ENCODE data around the gene TSHZ2. TPM values are rescaled to one million over a fixed set of nuclear protein-coding genes. Genes with fewer than 3 reads are reported as not detected.

Gene TSHZ2
- total RNA-seq, 1 experiment from 2014 or later, result 0.07 TPM

GRCh38 chr20:53179749-53180148 lies 207.6 kb downstream of the TSHZ2 start:
- no peak overlapping the region for H2BK12ac ChIP-seq (ENCODE audit: insufficient read length, low read depth, low read length)
- no peak overlapping the region for H2AFZ ChIP-seq (ENCODE audit: low read length)
- H3T11ph ChIP-seq (ENCODE audit: low read length), result no peak overlapping the region
- no peak overlapping the region for H3K14ac ChIP-seq (ENCODE audit: insufficient read depth, low read length)
- H3K4me1 ChIP-seq (ENCODE audit: insufficient read depth, low read length), result no peaks in the 10 kb centered on the region
- no peaks in the 10 kb centered on the region for H4K20me1 ChIP-seq (ENCODE audit: control insufficient read depth, insufficient read depth, insufficient read length)
- no peaks in the 10 kb centered on the region; the same call in none of the 2 replicates for H3K27me3 Mint-ChIP-seq (ENCODE audit: low read depth)
- H3K18ac ChIP-seq (ENCODE audit: insufficient read length, low read depth, low read length), result no peak overlapping the region
- no peak for TF ChIP-seq CTCF (conservative IDR thresholded peaks at IDR 0.05)
- H3K4me2 ChIP-seq (ENCODE audit: insufficient read depth, insufficient read length, low read length), result no peak overlapping the region
- no peak overlapping the region for H4K8ac ChIP-seq (replicated peaks; ENCODE audit: insufficient read length, low read depth, low read length)
- H2BK20ac ChIP-seq (ENCODE audit: low read depth, low read length, poor library complexity, severe bottlenecking), result no peak overlapping the region
- H3K79me1 ChIP-seq (ENCODE audit: insufficient read depth, low read depth, low read length, poor library complexity, severe bottlenecking), result no peaks in the 10 kb centered on the region
- H2BK15ac ChIP-seq (ENCODE audit: low read depth, low read length), result no peak overlapping the region
- no peak overlapping the region for H2BK120ac ChIP-seq (ENCODE audit: low read depth, low read length, poor library complexity, severe bottlenecking)
- no peak overlapping the region for H4K91ac ChIP-seq (ENCODE audit: insufficient read length, low read depth, low read length)
- no peaks in the 10 kb centered on the region for H3K9me3 Mint-ChIP-seq
- H3K27me3 ChIP-seq (ENCODE audit: insufficient read depth, low read length), result no peaks in the 10 kb centered on the region
- H3K4me3 Mint-ChIP-seq, result no peak overlapping the region
- no peak overlapping the region for H2BK5ac ChIP-seq (ENCODE audit: insufficient read length, low read length)
- H3K27ac Mint-ChIP-seq, result no peak overlapping the region
- WGBS (ENCODE audit: extremely low coverage, insufficient read length, low lambda C conversion rate), result no CpG with 5 or more reads among the region's 10 CpGs
- no peak overlapping the region for H3K56ac ChIP-seq (ENCODE audit: insufficient read length, low read depth, low read length)
- no peak overlapping the region for H2AK5ac ChIP-seq (ENCODE audit: insufficient read length, low read length)
- no peaks in the 10 kb centered on the region for H3K9me3 ChIP-seq (ENCODE audit: control insufficient read depth, low read depth, low read length)
- H3K27ac ChIP-seq (ENCODE audit: insufficient read length, low read depth, low read length), result no peak overlapping the region
- H3K23ac ChIP-seq (ENCODE audit: insufficient read length, low read depth, low read length), result no peak overlapping the region
- H4K5ac ChIP-seq (ENCODE audit: insufficient read length, low read depth, low read length), result no peak overlapping the region
- H3K9ac ChIP-seq (ENCODE audit: extremely low read depth, insufficient read length, low read length), result no peak overlapping the region
- no peak overlapping the region for H3K4ac ChIP-seq (ENCODE audit: low read depth, low read length)
- DNase-seq, result no peak
- H3K4me1 Mint-ChIP-seq, result peaks cover 11 to 12% of the 10 kb centered on the region in 2 experiments
- H3K23me2 ChIP-seq (ENCODE audit: insufficient read length, low read depth, low read length, poor library complexity, severe bottlenecking), result no peaks in the 10 kb centered on the region
- no peaks in the 10 kb centered on the region for H3K36me3 Mint-ChIP-seq (ENCODE audit: insufficient read depth in 1 of 3, low read depth in 3 of 3)
- no peaks in the 10 kb centered on the region for H3K79me2 ChIP-seq (ENCODE audit: insufficient read depth, low read length)

All from H9 (cell line).